H1 (cell line): ENCODE results near the gene OLFML2B. TPM values are rescaled to one million over a fixed set of nuclear protein-coding genes. Genes with fewer than 3 reads are reported as not detected.

ENCODE experiments used
- CTCF ChIA-PET: fragments of 300-600 bp; sonication (Branson Sonifier 250); formaldehyde crosslinking; loops from one replicate; lab custom pipeline; 2021; ENCODE audit not compliant: partially characterized antibody; lab: Charles Lee
- POLR2A ChIA-PET: fragments of 300-600 bp; sonication (Branson Sonifier 250); formaldehyde crosslinking; loops from one replicate; lab custom pipeline; 2021; ENCODE audit warnings: inconsistent platforms; ENCODE audit not compliant: partially characterized antibody; lab: Charles Lee
- DNase-seq, 2 experiments: peaks; one replicate each; pipeline versions ENCODE4 v3.0.0 to v3.0.0-alpha.2; 2010 to 2022; ENCODE audit warnings: low spot score in 2 of 2, low read depth in 1 of 2, mixed read lengths in 1 of 2
- FAIRE-seq: peaks from 2 replicates; lab custom pipeline; 2011; peaks lifted over from hg19 to GRCh38; lab: Jason Lieb, UNC
- H2AFZ ChIP-seq: 2 replicates; pipeline ENCODE4 v1.8.1; 2012; ENCODE audit warnings: low read length, inconsistent platforms
- H2AK5ac ChIP-seq: 2 replicates; pipeline ENCODE4 v1.6.1; 2013; ENCODE audit warnings: low read depth, low read length
- H2BK120ac ChIP-seq: replicated peaks from 2 replicates; pipeline ENCODE3; 2013; ENCODE audit warnings: low read depth, low read length, inconsistent platforms
- H2BK12ac ChIP-seq: 2 replicates; pipeline ENCODE4 v1.6.1; 2013; ENCODE audit warnings: low read depth, low read length
- H2BK15ac ChIP-seq: 2 replicates; pipeline ENCODE4 v1.6.1; 2013; ENCODE audit warnings: low read length
- H2BK20ac ChIP-seq: 2 replicates; pipeline ENCODE4 v1.6.1; 2013; ENCODE audit warnings: low read length
- H2BK5ac ChIP-seq: 2 replicates; pipeline ENCODE4 v1.6.1; 2013; ENCODE audit warnings: low read depth, low read length
- H3K14ac ChIP-seq: 2 replicates; pipeline ENCODE4 v1.6.1; 2013; ENCODE audit warnings: inconsistent platforms; ENCODE audit not compliant: insufficient read length
- H3K18ac ChIP-seq: 2 replicates; pipeline ENCODE4 v1.6.1; 2013; ENCODE audit warnings: low read length; ENCODE audit errors: extremely low read depth
- H3K23ac ChIP-seq: 2 replicates; pipeline ENCODE4 v1.6.1; 2013; ENCODE audit warnings: inconsistent platforms; ENCODE audit not compliant: insufficient read length
- H3K23me2 ChIP-seq: 2 replicates; pipeline ENCODE4 v1.6.1; 2013; ENCODE audit warnings: low read depth, low read length
- H3K27ac ChIP-seq: 2 replicates; pipeline ENCODE4 v1.6.1; 2011; ENCODE audit warnings: low read depth, low read length, inconsistent platforms
- H3K27me3 ChIP-seq, 4 experiments: replicated peaks in 1 of 4; 1 replicate in 1 of 4; 2 replicates in 3 of 4; pipeline versions ENCODE4 v1.6.1 to v1.8.1; 2011 to 2013; ENCODE audit warnings: low read length in 3 of 4, mild to moderate bottlenecking in 3 of 4, inconsistent platforms in 2 of 4, mixed read lengths in 2 of 4, moderate library complexity in 1 of 4; ENCODE audit not compliant: control insufficient read depth in 3 of 4, insufficient read depth in 3 of 4; ENCODE audit errors: extremely low read depth in 1 of 4
- H3K36me3 ChIP-seq, 4 experiments: 2 replicates each; pipeline versions ENCODE4 v1.6.1 to v1.8.1; 2011 to 2013; ENCODE audit warnings: mild to moderate bottlenecking in 4 of 4, low read length in 3 of 4, moderate library complexity in 2 of 4, control low read depth in 1 of 4, inconsistent platforms in 1 of 4; ENCODE audit not compliant: insufficient read depth in 4 of 4, control insufficient read depth in 2 of 4
- H3K4ac ChIP-seq: replicated peaks from 2 replicates; pipeline ENCODE3; 2013; ENCODE audit warnings: low read length, low read depth, mixed read lengths, inconsistent platforms; ENCODE audit not compliant: insufficient read length
- H3K4me1 ChIP-seq, 4 experiments: replicated peaks in 1 of 4; 1 replicate in 1 of 4; 2 replicates in 3 of 4; pipeline versions ENCODE4 v1.6.1 to v1.8.1; 2011 to 2013; ENCODE audit warnings: low read length in 3 of 4, inconsistent platforms in 2 of 4, mixed read lengths in 1 of 4; ENCODE audit not compliant: insufficient read depth in 4 of 4, control insufficient read depth in 3 of 4
- H3K4me2 ChIP-seq, 2 experiments: 2 replicates each; pipeline versions ENCODE4 v1.6.1 to v1.8.1; 2011 to 2013; ENCODE audit warnings: low read depth in 2 of 2, low read length in 2 of 2, control low read depth in 1 of 2, inconsistent platforms in 1 of 2, mild to moderate bottlenecking in 1 of 2; ENCODE audit not compliant: insufficient read depth in 1 of 2
- H3K4me3 ChIP-seq, 4 experiments: fragments of 200-600, 300-600 bp in 1 of 4; sonication (generic), shearing (Covaris generic), sonication (Bioruptor Twin) in 1 of 4; 2 replicates each; pipeline versions ENCODE4 v1.5.1 to v1.8.1; 2011 to 2016; ENCODE audit warnings: low read length in 4 of 4, low read depth in 3 of 4, control low read depth in 2 of 4, inconsistent platforms in 2 of 4, mild to moderate bottlenecking in 2 of 4, mixed read lengths in 1 of 4, moderate library complexity in 1 of 4; ENCODE audit not compliant: insufficient read depth in 2 of 4; ENCODE audit errors: extremely low read depth in 1 of 4
- H3K56ac ChIP-seq: replicated peaks from 2 replicates; pipeline ENCODE3; 2013; ENCODE audit warnings: low read depth, mild to moderate bottlenecking, mixed read lengths, low read length, inconsistent platforms; ENCODE audit not compliant: insufficient read length
- H3K79me1 ChIP-seq: 2 replicates; pipeline ENCODE4 v1.6.1; 2013; ENCODE audit warnings: low read depth, low read length, control low read depth
- H3K79me2 ChIP-seq, 2 experiments: 2 replicates each; pipeline versions ENCODE4 v1.6.1 to v1.8.1; 2012 to 2013; ENCODE audit warnings: low read length in 2 of 2, mild to moderate bottlenecking in 2 of 2, inconsistent platforms in 1 of 2; ENCODE audit not compliant: insufficient read depth in 2 of 2, control insufficient read depth in 1 of 2
- H3K9ac ChIP-seq, 4 experiments: replicated peaks in 1 of 4; 1 replicate in 1 of 4; 2 replicates in 3 of 4; pipeline versions ENCODE4 v1.6.1 to v1.8.1; 2011 to 2013; ENCODE audit warnings: low read depth in 3 of 4, low read length in 3 of 4, control low read depth in 2 of 4, mild to moderate bottlenecking in 2 of 4, moderate library complexity in 2 of 4, inconsistent platforms in 1 of 4; ENCODE audit errors: extremely low read depth in 1 of 4
- H3K9me3 ChIP-seq, 2 experiments: 2 replicates each; pipeline versions ENCODE4 v1.6.1 to v1.8.1; 2012 to 2013; ENCODE audit warnings: mild to moderate bottlenecking in 2 of 2, moderate library complexity in 2 of 2, control low read depth in 1 of 2, inconsistent platforms in 1 of 2, low read depth in 1 of 2, low read length in 1 of 2, mixed read lengths in 1 of 2; ENCODE audit not compliant: insufficient read depth in 2 of 2
- H4K20me1 ChIP-seq, 2 experiments: replicated peaks in 1 of 2; 2 replicates each; pipeline versions ENCODE3 to v1.8.1; 2011 to 2013; ENCODE audit warnings: inconsistent platforms in 2 of 2, low read length in 2 of 2, mild to moderate bottlenecking in 1 of 2; ENCODE audit not compliant: insufficient read depth in 2 of 2, control insufficient read depth in 1 of 2
- H4K5ac ChIP-seq: 2 replicates; pipeline ENCODE4 v1.6.1; 2013; ENCODE audit warnings: low read length, low read depth, mixed read lengths, inconsistent platforms; ENCODE audit not compliant: insufficient read length
- H4K8ac ChIP-seq: 2 replicates; pipeline ENCODE4 v1.8.0; 2013; ENCODE audit warnings: mild to moderate bottlenecking, moderate library complexity, low read length, inconsistent platforms; ENCODE audit not compliant: insufficient read depth; ENCODE audit errors: extremely low read depth
- H4K91ac ChIP-seq: replicated peaks from 2 replicates; pipeline ENCODE3; 2013; ENCODE audit warnings: low read length, mixed read lengths, inconsistent platforms; ENCODE audit not compliant: insufficient read length
- ASH2L ChIP-seq: fragments of 200-600, 300-600 bp; sonication (generic); IDR thresholded peaks from one replicate; pipeline ENCODE4 v1.7.1; 2017; ENCODE audit warnings: low read length
- BACH1 ChIP-seq: IDR thresholded peaks from 2 replicates; pipeline ENCODE4 v1.6.1; 2012; ENCODE audit warnings: low read length, improper control_type of control experiment
- CHD1 ChIP-seq: IDR thresholded peaks from 2 replicates; pipeline ENCODE4 v1.6.1; 2012; ENCODE audit warnings: low read depth, low read length, improper control_type of control experiment
- CTBP2 ChIP-seq: IDR thresholded peaks from 2 replicates; pipeline ENCODE4 v1.7.0; 2011; ENCODE audit warnings: borderline replicate concordance, mild to moderate bottlenecking, moderate library complexity, mixed read lengths, low read length; ENCODE audit not compliant: insufficient read depth, insufficient read length
- E2F6 ChIP-seq: IDR thresholded peaks from 2 replicates; pipeline ENCODE4 v1.6.1; 2012; ENCODE audit warnings: inconsistent platforms
- EP300 ChIP-seq, 2 experiments: IDR thresholded peaks; 1 replicate in 1 of 2; 2 replicates in 1 of 2; pipeline ENCODE4 v1.6.1; 2011 to 2012; ENCODE audit warnings: low read depth in 2 of 2, low read length in 2 of 2, mild to moderate bottlenecking in 2 of 2, borderline replicate concordance in 1 of 2, inconsistent platforms in 1 of 2, moderate library complexity in 1 of 2
- KDM1A ChIP-seq: fragments of 200-600, 300-600 bp; sonication (generic); IDR thresholded peaks from 2 replicates; pipeline ENCODE4 v1.7.1; 2016; ENCODE audit warnings: mild to moderate bottlenecking, low read length, borderline replicate concordance
- NRF1 ChIP-seq: IDR thresholded peaks from 2 replicates; pipeline ENCODE4 v1.6.1; 2011; ENCODE audit warnings: mild to moderate bottlenecking, low read depth, low read length, improper control_type of control experiment
- POU5F1 ChIP-seq: IDR thresholded peaks from 2 replicates; pipeline ENCODE4 v1.6.1; 2011; ENCODE audit warnings: low read depth, mild to moderate bottlenecking, low read length, moderate library complexity
- RBBP5 ChIP-seq: IDR thresholded peaks from 2 replicates; pipeline ENCODE4 v1.7.1; 2012; ENCODE audit warnings: low read depth, mild to moderate bottlenecking, inconsistent platforms, low read length, moderate library complexity, borderline replicate concordance
- RFX5 ChIP-seq: IDR thresholded peaks from 2 replicates; pipeline ENCODE4 v1.6.1; 2011; ENCODE audit warnings: low read depth, low read length, improper control_type of control experiment, borderline replicate concordance
- SP1 ChIP-seq: IDR thresholded peaks from 2 replicates; pipeline ENCODE4 v1.6.1; 2011; ENCODE audit warnings: low read depth, low read length
- TAF1 ChIP-seq: IDR thresholded peaks from 2 replicates; pipeline ENCODE4 v1.6.1; 2011; ENCODE audit warnings: mild to moderate bottlenecking, low read depth, low read length
- WGBS, 2 experiments: shearing (Covaris generic) in 1 of 2; methylation state at CpG; one replicate each; pipeline versions ENCODE4 v1.1.6 to v1.1.7; 2013 to 2015; ENCODE audit warnings: low lambda C conversion rate in 2 of 2, mixed read lengths in 2 of 2, inconsistent platforms in 1 of 2, low coverage in 1 of 2, missing lambda C conversion rate in 1 of 2; ENCODE audit not compliant: insufficient replicate concordance in 2 of 2, insufficient coverage in 1 of 2, insufficient read length in 1 of 2; ENCODE audit errors: extremely low coverage in 1 of 2, missing lambda C conversion rate in 1 of 2; 5-methylcytosine and 5-hydroxymethylcytosine counted together
- polyA plus RNA-seq, 7 experiments: library from polyadenylated mRNA; depleted of rRNA in 3 of 7; stranded (reverse) in 5 of 7; unstranded in 2 of 7; fragments of >200 nt in 5 of 7; fragments of 200-250 nt in 2 of 7; gene quantifications; 1 replicate in 5 of 7; 2 replicates in 1 of 7; 4 replicates in 1 of 7; pipeline versions ENCODE4 v1.2.1 to v1.2.3, GENCODE V29; 2011 to 2013; ENCODE audit warnings: missing spikeins in 2 of 7, mixed read lengths in 2 of 7
- total RNA-seq: library from RNA; stranded (reverse); fragmentation: NEBNext Ultra II Directional; extraction: Animal tissue kit (Norgen Biotek cat#: 25700); gene quantifications from 2 replicates; pipeline ENCODE4 v1.2.1, GENCODE V29; 2021

The OLFML2B gene
- total and polyA plus RNA-seq, 2 of the 8 experiments (the other 6 are each of a cell fraction or from before 2014, with no cell fraction given) = 6.5 to 10.4 TPM

- Histone ChIP-seq H3K79me1 (no peaks in the 10 kb centered on the region), H4K8ac (no peak overlapping the region), H3K23ac (no peak overlapping the region), H4K91ac (no peak overlapping the region), H3K9me3 (peaks cover 0 to 5% of the 10 kb centered on the region in 2 experiments; a peak in 1 of 4 replicates), H2AK5ac (no peak overlapping the region), H3K27me3 (no peaks in the 10 kb centered on the region), H3K79me2 (no peaks in the 10 kb centered on the region), H3K27ac (no peak overlapping the region), H4K5ac (no peak overlapping the region), H2BK5ac (peak overlapping the region; percentile 53; the same call in 1 of the 2 replicates), H3K4me3 (no peak overlapping the region), H3K4me2 (no peak overlapping the region; a peak in 1 of 4 replicates), H2BK120ac (no peak overlapping the region), H4K20me1 (no peaks in the 10 kb centered on the region), H3K14ac (no peak overlapping the region), H3K9ac (no peak overlapping the region), H2AFZ (no peak overlapping the region), H2BK12ac (no peak overlapping the region), H3K56ac (no peak overlapping the region), H3K4me1 (peaks cover 0 to 9% (median 3%) of the 10 kb centered on the region in 4 experiments; a peak in 3 of 7 replicates), H3K23me2 (no peaks in the 10 kb centered on the region; the same call in 1 of the 2 replicates), H3K4ac (no peak overlapping the region), H2BK20ac (no peak overlapping the region; the same call in 1 of the 2 replicates), H3K36me3 (no peaks in the 10 kb centered on the region), H2BK15ac (peak overlapping the region; percentile 11; the same call in 1 of the 2 replicates), H3K18ac (no peak overlapping the region)
- 42% methylated on average over 2 of the region's 2 CpGs; no CpG with 5 or more reads in 1 of the 2 experiments for WGBS, 2 experiments
- ChIA-PET CTCF (interaction anchor here (0.7 to 1.4 kb wide), 5 partner anchors 9 to 109 kb away, joined by 3 to 6 read pairs (median 3); partner anchors contain the start of gene OLFML2B), POLR2A (interaction anchor here (1.1 to 1.5 kb wide), 2 partner anchors 10 to 11 kb away, joined by 3 to 5 read pairs; partner anchors contain the start of gene OLFML2B)
- no peak for DNase-seq
- FAIRE-seq = peak; percentile 13
- TF ChIP-seq BACH1 = no peak
- TF ChIP-seq KDM1A = no peak
- no peak for TF ChIP-seq CTBP2
- TF ChIP-seq SP1 = no peak
- TF ChIP-seq RFX5 = no peak
- TF ChIP-seq ASH2L = no peak
- TF ChIP-seq EP300 (IDR thresholded peaks at IDR 0.05; ENCODE audit: borderline replicate concordance in 1 of 2, low read depth in 2 of 2, low read length in 2 of 2) = no peak
- no peak for TF ChIP-seq NRF1
- TF ChIP-seq CHD1 = no peak
- TF ChIP-seq TAF1 = no peak
- no peak for TF ChIP-seq POU5F1
- no peak for TF ChIP-seq E2F6
- no peak for TF ChIP-seq RBBP5
These were observed 9.5 kb downstream of the OLFML2B start for GRCh38 chr1:162014202-162014601.
